Left lung (tissue), 10 donors: ENCODE measurements around the gene MRPL58. TPM values are rescaled to one million over a fixed set of nuclear protein-coding genes. Genes with fewer than 3 reads are reported as not detected.

Experiments used
- ATAC-seq: fragments of 200-7000 bp; cut with Tn5 transposase; one replicate; pipeline ENCODE4 v1.9.1; 2020; ENCODE audit warnings: moderate library complexity
- DNase-seq, 4 donors: peaks; one replicate each; pipeline ENCODE4 v3.0.0-alpha.2; 2013 to 2020
- H3K27ac ChIP-seq, 2 donors: fragments of 200-600 bp; sonication (generic) in 1 of 2; one replicate each; pipeline versions ENCODE4 v1.5.0 to v1.8.0; 2020 to 2021
- H3K27me3 ChIP-seq, 2 donors: fragments of 200-600 bp; sonication (generic) in 1 of 2; one replicate each; pipeline versions ENCODE4 v1.5.0 to v1.8.0; 2020 to 2021
- H3K36me3 ChIP-seq, 2 donors: fragments of 200-600 bp; sonication (generic) in 1 of 2; one replicate each; pipeline versions ENCODE4 v1.5.0 to v1.8.0; 2020 to 2021
- H3K4me1 ChIP-seq, 2 donors: fragments of 200-600 bp; one replicate each; pipeline ENCODE4 v1.8.0; 2021
- H3K4me3 ChIP-seq, 2 donors: fragments of 200-600 bp; sonication (generic) in 1 of 2; one replicate each; pipeline versions ENCODE4 v1.5.0 to v1.8.0; 2020 to 2021; ENCODE audit warnings: mild to moderate bottlenecking in 1 of 2
- H3K9me3 ChIP-seq, 2 donors: fragments of 200-600 bp; sonication (generic) in 1 of 2; one replicate each; pipeline versions ENCODE4 v1.5.0 to v1.8.0; 2020 to 2021
- CTCF ChIP-seq, 2 donors: fragments of 200-600 bp; sonication (generic) in 1 of 2; IDR thresholded peaks; one replicate each; pipeline versions ENCODE4 v1.5.0 to v1.8.0; 2021; ENCODE audit warnings: antibody characterized with exemption in 2 of 2
- intact Hi-C, 2 donors: fragments of 100-400 bp; cut with DNase I; formaldehyde crosslinking; loops; one replicate each; pipeline versions ENCODE4 v1.11.2 to v1.14.2; 2022
- polyA plus RNA-seq, 6 donors: library from polyadenylated mRNA; unstranded; fragments of 120-200 nt; gene quantifications; one replicate each; pipeline ENCODE4 v1.2.1, GENCODE V29; 2013; ENCODE audit not compliant: insufficient read length in 6 of 6
- total RNA-seq, 2 donors: library from RNA; stranded (reverse); fragmentation: NEBNext Ultra II Directional; extraction: Animal tissue kit (Norgen Biotek cat#: 25700); gene quantifications; one replicate each; pipeline ENCODE4 v1.2.1, GENCODE V29; 2021
- donor health status: DM: no; HTN: yes; CAD: no.
- donor health status: DM: no; HTN: no; CAD: no.

MRPL58 gene
- total and polyA plus RNA-seq, 8 donors: 18.8 to 32.8 (median 22.6) TPM

- no peak for ATAC-seq
- Histone ChIP-seq H3K27me3 (peaks cover 0 to 7% of the 10 kb centered on the region in 2 donors), H3K36me3 (no peaks in the 10 kb centered on the region), H3K4me3 (no peak overlapping the region), H3K9me3 (no peaks in the 10 kb centered on the region), H3K4me1 (peaks cover 9 to 52% of the 10 kb centered on the region in 2 donors), H3K27ac (no peak overlapping the region)
- intact Hi-C loops: no loop called here
- no peak for DNase-seq
- no peak for TF ChIP-seq CTCF (IDR thresholded peaks at IDR 0.05)
Observed at GRCh38 chr17:75030161-75030560, 17.7 kb downstream of the MRPL58 start.

GRCh38 chr17:75031972-75032719, 19.7 kb downstream of the MRPL58 start:
- peak in 3 of 4 donors; percentile 71 to 79 (median 75) for DNase-seq
- no peak overlapping the region for H3K27ac ChIP-seq
- TF ChIP-seq CTCF (IDR thresholded peaks at IDR 0.05): no peak
- H3K27me3 ChIP-seq: peaks cover 0 to 7% of the 10 kb centered on the region in 2 donors
- peaks cover 16 to 55% of the 10 kb centered on the region in 2 donors for H3K4me1 ChIP-seq
- ATAC-seq: peak; percentile 14
- no peaks in the 10 kb centered on the region for H3K36me3 ChIP-seq
- intact Hi-C loops: no loop called here
- H3K9me3 ChIP-seq: no peaks in the 10 kb centered on the region
- peak overlapping the region; percentile 8 to 66 for H3K4me3 ChIP-seq

- peaks cover 16 to 53% of the 10 kb centered on the region in 2 donors for H3K4me1 ChIP-seq
- peak in 1 of 4 donors; percentile 28 for DNase-seq
- no peak for TF ChIP-seq CTCF (IDR thresholded peaks at IDR 0.05)
- peaks cover 0 to 7% of the 10 kb centered on the region in 2 donors for H3K27me3 ChIP-seq
- peak overlapping the region in 1 of 2 donors; percentile 86 for H3K27ac ChIP-seq
- H3K9me3 ChIP-seq: no peaks in the 10 kb centered on the region
- H3K4me3 ChIP-seq: peak overlapping the region; percentile 66 to 69
- intact Hi-C loops: no loop called here
- ATAC-seq: no peak
- peaks cover 0 to 6% of the 10 kb centered on the region in 2 donors for H3K36me3 ChIP-seq
Observed at GRCh38 chr17:75032720-75033280, 20.3 kb downstream of the MRPL58 start.

- TF ChIP-seq CTCF (IDR thresholded peaks at IDR 0.05): no peak
- peak overlapping the region; percentile 66 to 69 for H3K4me3 ChIP-seq
- intact Hi-C loops: no loop called here
- ATAC-seq: peak; percentile 69
- no peaks in the 10 kb centered on the region for H3K9me3 ChIP-seq
- peaks cover 0 to 14% of the 10 kb centered on the region in 2 donors for H3K36me3 ChIP-seq
- DNase-seq: peak; percentile 90 to 97 (median 94)
- H3K27ac ChIP-seq: peak overlapping the region; percentile 86 to 91
- peaks cover 16 to 53% of the 10 kb centered on the region in 2 donors for H3K4me1 ChIP-seq
- H3K27me3 ChIP-seq: peaks cover 0 to 7% of the 10 kb centered on the region in 2 donors
Observed at GRCh38 chr17:75033346-75034235, 21.1 kb downstream of the MRPL58 start.
